SK-N-SH (cell line): ENCODE measurements around the gene FAM171A2. TPM values are rescaled to one million over a fixed set of nuclear protein-coding genes. Genes with fewer than 3 reads are reported as not detected.
A peak's percentile ranks its signal among the peaks of the same experiment; 100 is the strongest.
"Not testable (repeated sequence)": the region's sequence is repeated elsewhere in the genome, so short reads cannot be mapped to it uniquely, and the experiment has no call there.

Source experiments
- CTCF ChIA-PET: fragments of 300-600, 350-600 bp; formaldehyde crosslinking; extraction: SDS; loops from one replicate; lab custom pipeline; 2021; lab: Yijun Ruan, JAX
- POLR2A ChIA-PET: fragments of 350-600 bp; sonication (Branson Sonifier 250); formaldehyde crosslinking; extraction: SDS; loops from one replicate; lab custom pipeline; 2020; ENCODE audit warnings: antibody characterized with exemption, inconsistent platforms; lab: Yijun Ruan, JAX
- DNase-seq: peaks from one replicate; pipeline ENCODE4 v3.0.0; 2012
- H2AFZ ChIP-seq: fragments of 200-600 bp; sonication (generic); 2 replicates; pipeline ENCODE4 v1.8.1; 2016; ENCODE audit warnings: antibody characterized with exemption, mild to moderate bottlenecking, low read depth
- H3F3A ChIP-seq: fragments of 200-600 bp; sonication (generic); replicated peaks from 2 replicates; pipeline ENCODE3; 2016; ENCODE audit warnings: antibody characterized with exemption, mild to moderate bottlenecking; ENCODE audit not compliant: insufficient read depth
- H3K27ac ChIP-seq, 2 experiments: fragments of 200-500 bp in 1 of 2; fragments of 200-600 bp in 1 of 2; sonication (Bioruptor generic) in 1 of 2; sonication (generic), shearing (Covaris generic) in 1 of 2; 2 replicates each; pipeline versions ENCODE4 v1.5.1 to v1.6.1; 2014 to 2016; ENCODE audit warnings: low read depth in 2 of 2, inconsistent platforms in 1 of 2, low read length in 1 of 2, mild to moderate bottlenecking in 1 of 2, mixed read lengths in 1 of 2
- H3K27me3 ChIP-seq: fragments of 200-600 bp; sonication (generic), shearing (Covaris generic); 2 replicates; pipeline ENCODE4 v1.6.1; 2016; ENCODE audit warnings: mixed run types; ENCODE audit not compliant: insufficient read depth
- H3K36me3 ChIP-seq, 2 experiments: fragments of 200-500 bp in 1 of 2; fragments of 200-600 bp in 1 of 2; sonication (Bioruptor generic) in 1 of 2; sonication (generic) in 1 of 2; replicated peaks in 1 of 2; 2 replicates each; pipeline versions ENCODE3 to v1.5.1; 2014 to 2016; ENCODE audit warnings: low read length in 1 of 2, mild to moderate bottlenecking in 1 of 2; ENCODE audit not compliant: insufficient read depth in 2 of 2, control insufficient read depth in 1 of 2
- H3K4me1 ChIP-seq, 2 experiments: fragments of 200-500 bp in 1 of 2; fragments of 200-600 bp in 1 of 2; sonication (Bioruptor generic) in 1 of 2; sonication (generic), shearing (Covaris generic) in 1 of 2; 2 replicates each; pipeline versions ENCODE4 v1.5.1 to v1.6.1; 2014 to 2016; ENCODE audit warnings: low read depth in 1 of 2, low read length in 1 of 2, mixed run types in 1 of 2; ENCODE audit not compliant: insufficient read depth in 2 of 2, control insufficient read depth in 1 of 2
- H3K4me2 ChIP-seq: fragments of 200-600 bp; sonication (generic), shearing (Covaris generic); 2 replicates; pipeline ENCODE4 v1.6.1; 2017; ENCODE audit warnings: mixed run types
- H3K4me3 ChIP-seq, 2 experiments: fragments of 200-500 bp in 1 of 2; fragments of 200-600 bp in 1 of 2; sonication (Bioruptor generic) in 1 of 2; sonication (generic), shearing (Covaris generic) in 1 of 2; 2 replicates each; pipeline versions ENCODE4 v1.5.1 to v1.8.1; 2014 to 2016; ENCODE audit warnings: low read depth in 2 of 2, inconsistent platforms in 1 of 2, low read length in 1 of 2, mild to moderate bottlenecking in 1 of 2, mixed read lengths in 1 of 2, moderate library complexity in 1 of 2
- H3K79me2 ChIP-seq: fragments of 200-600 bp; sonication (generic); 2 replicates; pipeline ENCODE4 v1.8.1; 2017; ENCODE audit warnings: mild to moderate bottlenecking; ENCODE audit not compliant: insufficient read depth
- H3K9ac ChIP-seq: fragments of 200-600 bp; sonication (generic); 2 replicates; pipeline ENCODE4 v1.6.1; 2017; ENCODE audit warnings: mixed run types
- H3K9me2 ChIP-seq: fragments of 200-600 bp; sonication (generic); 2 replicates; pipeline ENCODE4 v1.6.1; 2017; ENCODE audit warnings: mixed run types
- H3K9me3 ChIP-seq: fragments of 200-600 bp; sonication (generic); 2 replicates; pipeline ENCODE4 v1.6.1; 2017; ENCODE audit warnings: mixed run types, mild to moderate bottlenecking, moderate library complexity
- H4K20me1 ChIP-seq: fragments of 200-600 bp; sonication (generic); 2 replicates; pipeline ENCODE4 v1.6.1; 2017; ENCODE audit warnings: mild to moderate bottlenecking, mixed run types; ENCODE audit not compliant: insufficient read depth
- CHD2 ChIP-seq: fragments of 150-350 bp; IDR thresholded peaks from 2 replicates; pipeline ENCODE4 v1.6.1; 2018; ENCODE audit warnings: low read length; ENCODE audit not compliant: partially characterized antibody
- EP300 ChIP-seq, 2 experiments: IDR thresholded peaks; 2 replicates each; pipeline versions ENCODE4 v1.4.0 to v1.6.1; 2012; ENCODE audit warnings: borderline replicate concordance in 1 of 2, low read depth in 1 of 2, low read length in 1 of 2
- FOSL2 ChIP-seq: IDR thresholded peaks from 2 replicates; pipeline ENCODE4 v1.4.0; 2012; ENCODE audit warnings: low read depth, mild to moderate bottlenecking, moderate library complexity, borderline replicate concordance
- FOXJ3 ChIP-seq: sonication (generic); formaldehyde crosslinking; IDR thresholded peaks from 2 replicates; pipeline ENCODE4 v1.5.1; 2020; ENCODE audit warnings: mild to moderate bottlenecking, missing genetic modification reagents
- FOXM1 ChIP-seq: IDR thresholded peaks from 2 replicates; pipeline ENCODE4 v1.4.0; 2012; ENCODE audit warnings: low read depth, mild to moderate bottlenecking
- MAX ChIP-seq: IDR thresholded peaks from 2 replicates; pipeline ENCODE4 v1.4.0; 2012; ENCODE audit warnings: low read depth
- NFIC ChIP-seq: IDR thresholded peaks from 2 replicates; pipeline ENCODE4 v1.4.0; 2012; ENCODE audit warnings: borderline replicate concordance
- NRF1 ChIP-seq: IDR thresholded peaks from 2 replicates; pipeline ENCODE4 v1.6.1; 2012; ENCODE audit warnings: low read depth, mild to moderate bottlenecking, low read length
- RAD21 ChIP-seq: IDR thresholded peaks from 2 replicates; pipeline ENCODE4 v1.6.1; 2012; ENCODE audit warnings: mild to moderate bottlenecking, low read length
- SIN3A ChIP-seq: IDR thresholded peaks from 2 replicates; pipeline ENCODE4 v1.6.1; 2012; ENCODE audit warnings: low read depth, mild to moderate bottlenecking, low read length, moderate library complexity, borderline replicate concordance
- TAF1 ChIP-seq: IDR thresholded peaks from 2 replicates; pipeline ENCODE4 v1.6.1; 2012; ENCODE audit warnings: low read depth, mild to moderate bottlenecking, low read length, moderate library complexity, borderline replicate concordance
- TCF12 ChIP-seq: IDR thresholded peaks from 2 replicates; pipeline ENCODE4 v1.4.0; 2012
- TEAD4 ChIP-seq: IDR thresholded peaks from 2 replicates; pipeline ENCODE4 v1.4.0; 2012; ENCODE audit warnings: mild to moderate bottlenecking, borderline replicate concordance; ENCODE audit not compliant: insufficient read depth
- USF1 ChIP-seq: IDR thresholded peaks from 2 replicates; pipeline ENCODE4 v1.4.0; 2012; ENCODE audit warnings: low read depth, borderline replicate concordance
- WGBS: methylation state at CpG from one replicate; pipeline ENCODE4 v1.1.6; 2017; ENCODE audit warnings: low lambda C conversion rate; 5-methylcytosine and 5-hydroxymethylcytosine counted together
- polyA plus RNA-seq, 3 experiments: library from polyadenylated mRNA; depleted of rRNA; stranded (reverse); fragments of >200 nt; gene quantifications; 2 replicates each; pipeline ENCODE4 v1.2.3, GENCODE V29; 2012
- TF ChIP-seq, protein P1 (sequence below): IDR thresholded peaks from 2 replicates; pipeline ENCODE4 v1.6.1; 2012; ENCODE audit warnings: mild to moderate bottlenecking, low read depth, low read length, moderate library complexity
- TF ChIP-seq, protein P2 (sequence below): fragments of 150-350 bp; IDR thresholded peaks from 2 replicates; pipeline ENCODE4 v1.6.1; 2017; ENCODE audit warnings: antibody characterized with exemption, low read length, low read depth, borderline replicate concordance
- TF ChIP-seq, protein P3 (sequence below): IDR thresholded peaks from 2 replicates; pipeline ENCODE4 v1.4.0; 2012; ENCODE audit warnings: low read depth, borderline replicate concordance

Gene FAM171A2
- polyA plus RNA-seq, 1 of the 3 experiments (the other 2 are of a cell fraction), result 4.9 TPM

GRCh38 chr17:44343510-44344209 lies 20.0 kb downstream of the FAM171A2 start:
- peaks cover 21% of the 10 kb centered on the region for H3K79me2 ChIP-seq
- no peaks in the 10 kb centered on the region for H3K9me3 ChIP-seq
- CTCF ChIA-PET, result interaction anchor here (0.6 to 3.6 kb wide), 5 partner anchors 12 to 139 kb away, joined by 3 to 53 read pairs (median 15); partner anchors contain the start of gene FAM171A2
- TF ChIP-seq NFIC, result no peak
- no peak for TF ChIP-seq TAF1
- TF ChIP-seq, protein P1, sequence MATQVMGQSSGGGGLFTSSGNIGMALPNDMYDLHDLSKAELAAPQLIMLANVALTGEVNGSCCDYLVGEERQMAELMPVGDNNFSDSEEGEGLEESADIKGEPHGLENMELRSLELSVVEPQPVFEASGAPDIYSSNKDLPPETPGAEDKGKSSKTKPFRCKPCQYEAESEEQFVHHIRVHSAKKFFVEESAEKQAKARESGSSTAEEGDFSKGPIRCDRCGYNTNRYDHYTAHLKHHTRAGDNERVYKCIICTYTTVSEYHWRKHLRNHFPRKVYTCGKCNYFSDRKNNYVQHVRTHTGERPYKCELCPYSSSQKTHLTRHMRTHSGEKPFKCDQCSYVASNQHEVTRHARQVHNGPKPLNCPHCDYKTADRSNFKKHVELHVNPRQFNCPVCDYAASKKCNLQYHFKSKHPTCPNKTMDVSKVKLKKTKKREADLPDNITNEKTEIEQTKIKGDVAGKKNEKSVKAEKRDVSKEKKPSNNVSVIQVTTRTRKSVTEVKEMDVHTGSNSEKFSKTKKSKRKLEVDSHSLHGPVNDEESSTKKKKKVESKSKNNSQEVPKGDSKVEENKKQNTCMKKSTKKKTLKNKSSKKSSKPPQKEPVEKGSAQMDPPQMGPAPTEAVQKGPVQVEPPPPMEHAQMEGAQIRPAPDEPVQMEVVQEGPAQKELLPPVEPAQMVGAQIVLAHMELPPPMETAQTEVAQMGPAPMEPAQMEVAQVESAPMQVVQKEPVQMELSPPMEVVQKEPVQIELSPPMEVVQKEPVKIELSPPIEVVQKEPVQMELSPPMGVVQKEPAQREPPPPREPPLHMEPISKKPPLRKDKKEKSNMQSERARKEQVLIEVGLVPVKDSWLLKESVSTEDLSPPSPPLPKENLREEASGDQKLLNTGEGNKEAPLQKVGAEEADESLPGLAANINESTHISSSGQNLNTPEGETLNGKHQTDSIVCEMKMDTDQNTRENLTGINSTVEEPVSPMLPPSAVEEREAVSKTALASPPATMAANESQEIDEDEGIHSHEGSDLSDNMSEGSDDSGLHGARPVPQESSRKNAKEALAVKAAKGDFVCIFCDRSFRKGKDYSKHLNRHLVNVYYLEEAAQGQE, result no peak
- no peak for TF ChIP-seq NRF1
- TF ChIP-seq TCF12, result no peak
- no peak for TF ChIP-seq FOXM1
- TF ChIP-seq SIN3A, result no peak
- no peak for TF ChIP-seq EP300 (IDR thresholded peaks at IDR 0.05; ENCODE audit: borderline replicate concordance in 1 of 2, low read depth in 1 of 2, low read length in 1 of 2)
- TF ChIP-seq TEAD4, result no peak
- no peak for TF ChIP-seq FOXJ3 (CRISPR knock-in tag)
- no peak for TF ChIP-seq FOSL2
- TF ChIP-seq, protein P2, sequence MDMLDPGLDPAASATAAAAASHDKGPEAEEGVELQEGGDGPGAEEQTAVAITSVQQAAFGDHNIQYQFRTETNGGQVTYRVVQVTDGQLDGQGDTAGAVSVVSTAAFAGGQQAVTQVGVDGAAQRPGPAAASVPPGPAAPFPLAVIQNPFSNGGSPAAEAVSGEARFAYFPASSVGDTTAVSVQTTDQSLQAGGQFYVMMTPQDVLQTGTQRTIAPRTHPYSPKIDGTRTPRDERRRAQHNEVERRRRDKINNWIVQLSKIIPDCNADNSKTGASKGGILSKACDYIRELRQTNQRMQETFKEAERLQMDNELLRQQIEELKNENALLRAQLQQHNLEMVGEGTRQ, result no peak
- TF ChIP-seq, protein P3, sequence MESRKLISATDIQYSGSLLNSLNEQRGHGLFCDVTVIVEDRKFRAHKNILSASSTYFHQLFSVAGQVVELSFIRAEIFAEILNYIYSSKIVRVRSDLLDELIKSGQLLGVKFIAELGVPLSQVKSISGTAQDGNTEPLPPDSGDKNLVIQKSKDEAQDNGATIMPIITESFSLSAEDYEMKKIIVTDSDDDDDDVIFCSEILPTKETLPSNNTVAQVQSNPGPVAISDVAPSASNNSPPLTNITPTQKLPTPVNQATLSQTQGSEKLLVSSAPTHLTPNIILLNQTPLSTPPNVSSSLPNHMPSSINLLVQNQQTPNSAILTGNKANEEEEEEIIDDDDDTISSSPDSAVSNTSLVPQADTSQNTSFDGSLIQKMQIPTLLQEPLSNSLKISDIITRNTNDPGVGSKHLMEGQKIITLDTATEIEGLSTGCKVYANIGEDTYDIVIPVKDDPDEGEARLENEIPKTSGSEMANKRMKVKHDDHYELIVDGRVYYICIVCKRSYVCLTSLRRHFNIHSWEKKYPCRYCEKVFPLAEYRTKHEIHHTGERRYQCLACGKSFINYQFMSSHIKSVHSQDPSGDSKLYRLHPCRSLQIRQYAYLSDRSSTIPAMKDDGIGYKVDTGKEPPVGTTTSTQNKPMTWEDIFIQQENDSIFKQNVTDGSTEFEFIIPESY, result no peak
- TF ChIP-seq USF1, result no peak
- no peak for TF ChIP-seq MAX
- no peak for TF ChIP-seq RAD21
- no peak for TF ChIP-seq CHD2
- no peak overlapping the region for H3K4me2 ChIP-seq
- H4K20me1 ChIP-seq, result peaks cover 3% of the 10 kb centered on the region; the same call in 1 of the 2 replicates
- H3K4me1 ChIP-seq, result peaks cover 0 to 13% of the 10 kb centered on the region in 2 experiments; a peak in 1 of 4 replicates
- no peak overlapping the region for H3K9ac ChIP-seq
- 0 out of 2 replicates have a peak overlapping the region, but pooled peaks have one; percentile 99 for H2AFZ ChIP-seq
- H3K9me2 ChIP-seq, result no peaks in the 10 kb centered on the region
- H3K27me3 ChIP-seq, result no peaks in the 10 kb centered on the region
- no peak overlapping the region for H3K4me3 ChIP-seq
- POLR2A ChIA-PET, result no interaction called here
- no peaks in the 10 kb centered on the region for H3F3A ChIP-seq
- DNase-seq, result no peak
- no peaks in the 10 kb centered on the region for H3K36me3 ChIP-seq
- no peak overlapping the region for H3K27ac ChIP-seq
- WGBS, result 80% methylated on average over 11 of the region's 11 CpGs

GRCh38 chr17:44340553-44340952 lies 23.1 kb downstream of the FAM171A2 start:
- H2AFZ ChIP-seq, H3K79me2 ChIP-seq, H3K27me3 ChIP-seq, H3K9me2 ChIP-seq, H3K4me2 ChIP-seq, H3K4me1 ChIP-seq, H3K4me3 ChIP-seq, DNase-seq, H3F3A ChIP-seq, H3K27ac ChIP-seq, H3K9ac ChIP-seq, H4K20me1 ChIP-seq, POLR2A ChIA-PET, H3K9me3 ChIP-seq, H3K36me3 ChIP-seq: not testable (repeated sequence)
- CTCF ChIA-PET, result interaction anchor here (1.9 to 2.0 kb wide), 2 partner anchors 9 to 10 kb away, joined by 5 to 12 read pairs; no protein-coding TSS in a partner anchor
- 61% methylated on average over 5 of the region's 5 CpGs for WGBS
